ENCODE results near the gene XIST.
A peak's percentile ranks its signal among the peaks of the same experiment; 100 is the strongest.

Gene XIST

DNA sequence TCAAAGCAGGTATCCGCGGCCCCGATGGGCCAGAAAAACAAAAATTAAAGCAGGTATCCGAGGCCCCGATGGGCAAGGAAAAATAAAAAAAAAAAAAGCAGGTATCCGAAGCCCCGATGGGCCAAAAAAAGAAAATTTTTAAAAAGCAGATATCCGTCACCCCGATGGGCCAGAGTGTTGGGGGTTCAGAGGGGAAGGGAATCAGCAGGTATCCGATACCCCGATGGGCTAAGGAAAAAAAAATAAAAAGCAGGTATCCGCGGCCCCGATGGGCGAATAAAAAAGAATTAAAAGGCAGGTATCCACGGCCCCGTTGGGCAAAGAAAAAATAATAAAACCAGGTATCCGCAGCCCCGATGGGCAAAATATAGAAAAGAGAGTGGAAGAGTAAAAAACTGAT is 492 bp downstream of the XIST start:
- H3K9ac ChIP-seq (ENCODE audit: low read length) = no peak overlapping the region
- H3K9me3 ChIP-seq (ENCODE audit: control insufficient read depth, low read depth, low read length) = peaks cover 20% of the 10 kb centered on the region
- H3K4me1 ChIP-seq (ENCODE audit: control insufficient read depth, low read depth, low read length) = peaks cover 17% of the 10 kb centered on the region
- H3K4me3 ChIP-seq (ENCODE audit: low read length) = no peak overlapping the region
- H3K27me3 ChIP-seq (ENCODE audit: control insufficient read depth, insufficient read depth, low read length) = no peaks in the 10 kb centered on the region
- no peak overlapping the region for H3K27ac ChIP-seq (ENCODE audit: low read length)
- no peaks in the 10 kb centered on the region for H3K36me3 ChIP-seq (ENCODE audit: control insufficient read depth, low read depth, low read length)

DNA sequence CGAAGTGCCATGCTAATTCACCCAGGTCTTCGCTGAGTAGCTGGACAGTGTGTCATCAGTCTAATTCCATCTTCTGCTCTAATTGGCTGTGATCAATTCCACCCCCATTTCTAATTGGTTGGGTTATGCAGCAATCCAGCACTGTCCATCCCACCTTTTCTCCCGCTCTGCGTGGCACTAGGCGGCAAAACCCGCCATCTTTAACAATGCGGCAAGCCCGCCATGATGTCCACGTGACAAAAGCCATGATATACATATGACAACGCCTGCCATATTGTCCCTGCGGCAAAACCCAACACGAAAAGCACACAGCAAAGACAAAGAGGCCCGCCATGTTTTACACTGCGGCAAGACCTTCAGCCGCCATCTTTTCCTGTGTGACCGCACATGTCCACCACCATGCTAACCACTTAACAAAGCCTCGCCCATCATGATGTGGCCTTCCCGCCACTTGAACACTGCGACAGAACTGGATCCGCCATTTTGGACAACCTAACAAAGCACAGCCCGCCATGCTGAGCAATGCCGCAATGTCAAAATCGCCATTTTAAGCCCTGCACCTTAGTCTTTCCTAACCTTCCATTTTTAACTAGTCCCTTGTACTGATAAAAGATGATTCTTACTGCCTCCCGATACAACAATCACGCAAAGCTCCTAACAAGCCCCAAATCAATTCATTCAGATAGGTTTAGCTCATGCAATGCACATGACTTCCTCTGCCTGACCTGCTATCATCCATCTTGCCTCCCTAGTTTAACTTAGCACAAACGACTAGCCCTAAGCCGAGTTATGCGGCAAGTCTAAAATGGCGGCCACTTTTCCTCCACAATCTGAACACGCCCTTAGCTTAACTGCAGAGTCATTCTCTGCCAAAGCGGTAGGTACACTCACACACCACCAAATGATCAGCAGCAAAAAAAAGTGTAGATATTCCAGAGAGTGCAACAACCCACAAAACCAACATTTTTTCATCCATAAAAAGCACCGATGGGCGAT is 1.2 kb downstream of the XIST start:
- H3K36me3 ChIP-seq (ENCODE audit: control insufficient read depth, low read depth, low read length) = no peaks in the 10 kb centered on the region
- H3K27ac ChIP-seq (ENCODE audit: low read length) = no peak overlapping the region
- peaks cover 20% of the 10 kb centered on the region for H3K9me3 ChIP-seq (ENCODE audit: control insufficient read depth, low read depth, low read length)
- H3K27me3 ChIP-seq (ENCODE audit: control insufficient read depth, insufficient read depth, low read length) = no peaks in the 10 kb centered on the region
- H3K4me3 ChIP-seq (ENCODE audit: low read length) = no peak overlapping the region
- no peak overlapping the region for H3K9ac ChIP-seq (ENCODE audit: low read length)
- H3K4me1 ChIP-seq (ENCODE audit: control insufficient read depth, low read depth, low read length) = peaks cover 25% of the 10 kb centered on the region

DNA sequence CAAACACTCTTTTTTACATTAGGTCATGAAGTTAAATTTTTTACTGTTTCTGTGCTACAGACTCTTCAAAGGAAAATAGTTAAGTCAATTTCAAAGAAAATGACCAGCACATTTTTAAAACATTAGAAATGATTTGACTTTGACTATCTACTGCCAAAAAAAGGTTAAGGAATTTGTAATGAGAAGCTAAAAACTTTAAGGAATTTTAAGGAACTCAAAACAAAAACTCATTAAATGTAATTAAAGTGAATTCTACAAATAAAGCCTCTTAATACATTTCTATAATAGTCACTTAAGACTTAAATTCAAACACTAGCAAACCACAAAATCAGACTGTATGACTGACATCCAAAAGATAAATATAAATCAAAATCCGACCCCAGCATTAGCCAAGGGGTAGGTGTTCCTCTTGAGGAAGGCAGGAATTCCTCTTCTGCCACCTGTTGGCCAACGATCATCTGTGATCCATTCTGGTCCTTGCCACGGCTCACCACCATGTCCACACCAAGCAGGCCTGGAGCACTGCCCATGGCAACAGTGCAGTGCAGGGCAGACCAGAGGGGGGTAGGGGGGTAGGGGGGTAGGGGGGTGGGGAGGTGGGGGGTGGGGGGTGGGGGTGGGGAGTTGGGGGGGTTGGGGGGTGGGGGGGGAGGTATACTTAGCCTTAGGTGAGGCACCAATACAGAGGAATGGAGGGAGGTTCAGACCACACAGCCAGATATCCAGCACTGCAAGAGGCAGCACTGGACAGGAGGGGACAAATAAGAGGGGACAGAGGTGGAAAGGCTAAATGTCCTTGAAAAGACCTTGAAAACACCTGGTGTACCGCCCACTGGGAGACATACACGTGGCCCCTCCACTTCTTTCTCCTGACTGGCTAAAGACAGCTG is 2.1 kb downstream of the XIST start:
- Histone ChIP-seq H3K9me3 (ENCODE audit: control insufficient read depth, low read depth, low read length) (peaks cover 20% of the 10 kb centered on the region), H3K4me3 (ENCODE audit: low read length) (no peak overlapping the region), H3K4me1 (ENCODE audit: control insufficient read depth, low read depth, low read length) (peaks cover 21% of the 10 kb centered on the region), H3K27ac (ENCODE audit: low read length) (no peak overlapping the region), H3K36me3 (ENCODE audit: control insufficient read depth, low read depth, low read length) (no peaks in the 10 kb centered on the region), H3K27me3 (ENCODE audit: control insufficient read depth, insufficient read depth, low read length) (no peaks in the 10 kb centered on the region), H3K9ac (ENCODE audit: low read length) (no peak overlapping the region)

DNA sequence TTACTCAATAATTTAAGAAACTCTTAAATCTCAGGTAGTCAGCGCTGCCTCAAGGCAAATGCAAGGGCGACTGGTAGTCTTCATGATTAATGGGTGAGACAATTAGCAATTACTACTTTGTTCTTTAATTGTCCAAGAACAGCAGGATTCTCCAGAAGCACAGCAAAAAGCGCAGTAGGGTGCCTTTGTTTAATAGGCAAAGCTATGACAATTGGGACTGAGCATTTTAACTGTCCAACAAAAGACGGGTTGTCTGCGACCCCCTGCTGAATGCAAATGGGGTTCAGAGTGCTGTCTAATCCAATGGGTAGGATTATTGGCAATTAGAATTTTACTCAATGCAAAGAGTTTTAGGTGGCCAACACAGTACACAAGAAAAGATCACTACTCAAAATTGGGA is 3.4 kb downstream of the XIST start:
- no peaks in the 10 kb centered on the region for H3K27me3 ChIP-seq (ENCODE audit: control insufficient read depth, insufficient read depth, low read length)

GRCh38 chrX:73847991-73848390 is 4.5 kb downstream of the XIST start:
- Histone ChIP-seq H3K4me1 (ENCODE audit: control insufficient read depth, low read depth, low read length) (peaks cover 15% of the 10 kb centered on the region), H3K9me3 (ENCODE audit: control insufficient read depth, low read depth, low read length) (peaks cover 20% of the 10 kb centered on the region), H3K36me3 (ENCODE audit: control insufficient read depth, low read depth, low read length) (no peaks in the 10 kb centered on the region), H3K27me3 (ENCODE audit: control insufficient read depth, insufficient read depth, low read length) (no peaks in the 10 kb centered on the region), H3K4me3 (ENCODE audit: low read length) (no peak overlapping the region), H3K9ac (ENCODE audit: low read length) (no peak overlapping the region), H3K27ac (ENCODE audit: low read length) (no peak overlapping the region)

More for the DNA sequence above, 3.4 kb downstream of the XIST start:
- H3K4me3 ChIP-seq (ENCODE audit: low read length) = no peak overlapping the region
- peaks cover 20% of the 10 kb centered on the region for H3K9me3 ChIP-seq (ENCODE audit: control insufficient read depth, low read depth, low read length)
- no peaks in the 10 kb centered on the region for H3K36me3 ChIP-seq (ENCODE audit: control insufficient read depth, low read depth, low read length)
- H3K9ac ChIP-seq (ENCODE audit: low read length) = no peak overlapping the region
- peak overlapping the region; percentile 11 for H3K27ac ChIP-seq (ENCODE audit: low read length)
- H3K4me1 ChIP-seq (ENCODE audit: control insufficient read depth, low read depth, low read length) = peaks cover 21% of the 10 kb centered on the region

DNA sequence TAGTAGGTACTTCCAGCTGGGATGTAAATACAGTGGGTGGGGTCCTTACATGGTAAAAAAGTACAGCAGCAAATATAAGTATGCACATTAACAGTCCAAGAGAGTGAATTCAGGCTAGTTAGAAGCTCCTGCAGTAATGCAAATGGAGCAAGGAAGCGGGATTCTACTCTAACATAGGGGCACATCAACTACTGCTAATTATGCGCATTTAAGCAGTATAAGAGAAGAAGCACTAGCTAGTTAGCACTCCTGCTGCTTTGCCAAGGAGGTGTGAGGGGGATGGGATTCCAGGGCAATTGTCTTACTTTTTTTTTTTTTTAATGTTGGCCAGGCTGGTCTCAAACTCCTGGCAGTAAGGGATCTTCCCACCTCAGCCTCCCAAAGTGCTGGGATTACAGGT is 5.4 kb downstream of the XIST start:
- Histone ChIP-seq H3K9ac (ENCODE audit: low read length) (no peak overlapping the region), H3K4me3 (ENCODE audit: low read length) (no peak overlapping the region), H3K27ac (ENCODE audit: low read length) (no peak overlapping the region), H3K36me3 (ENCODE audit: control insufficient read depth, low read depth, low read length) (no peaks in the 10 kb centered on the region), H3K4me1 (ENCODE audit: control insufficient read depth, low read depth, low read length) (peaks cover 15% of the 10 kb centered on the region), H3K27me3 (ENCODE audit: control insufficient read depth, insufficient read depth, low read length) (no peaks in the 10 kb centered on the region), H3K9me3 (ENCODE audit: control insufficient read depth, low read depth, low read length) (peaks cover 20% of the 10 kb centered on the region)

DNA sequence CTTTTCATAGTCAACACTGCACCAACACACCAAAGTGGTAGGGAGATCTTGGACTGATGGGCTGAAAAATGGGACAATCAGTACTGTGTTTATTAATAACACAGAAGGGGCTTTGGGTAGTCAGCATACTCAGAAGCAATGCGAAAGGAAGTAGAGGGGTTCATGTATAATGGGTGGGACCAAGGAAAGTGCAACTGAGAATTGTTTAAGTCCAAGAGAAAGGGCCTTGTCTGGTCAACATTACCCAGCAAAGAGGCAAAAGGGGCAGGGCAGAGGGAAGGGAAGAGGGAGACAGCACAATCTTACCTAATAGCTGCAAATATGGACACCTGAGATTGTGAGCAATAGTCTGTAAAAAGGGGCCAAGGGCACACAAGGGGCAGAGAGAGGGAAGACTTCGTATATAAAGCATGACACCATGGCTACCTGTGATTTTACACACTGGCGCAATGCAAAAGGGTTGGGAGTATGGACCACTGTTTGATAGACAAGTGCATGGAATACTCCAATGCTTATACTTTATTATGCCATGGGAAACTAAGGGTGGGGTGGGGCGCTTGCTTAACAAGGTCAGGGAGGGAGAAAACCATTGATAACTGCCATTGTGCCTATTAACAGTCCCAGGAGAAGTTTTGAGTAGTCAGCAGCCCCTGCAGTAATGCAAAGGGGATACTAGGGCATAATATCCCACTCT is 9.8 kb downstream of the XIST start:
- no peaks in the 10 kb centered on the region for H3K27me3 ChIP-seq (ENCODE audit: control insufficient read depth, insufficient read depth, low read length)
- no peak overlapping the region for H3K27ac ChIP-seq (ENCODE audit: low read length)
- no peak overlapping the region for H3K9ac ChIP-seq (ENCODE audit: low read length)
- peaks cover 3% of the 10 kb centered on the region for H3K9me3 ChIP-seq (ENCODE audit: control insufficient read depth, low read depth, low read length)
- no peak overlapping the region for H3K4me3 ChIP-seq (ENCODE audit: low read length)
- peaks cover 10% of the 10 kb centered on the region for H3K4me1 ChIP-seq (ENCODE audit: control insufficient read depth, low read depth, low read length)
- no peaks in the 10 kb centered on the region for H3K36me3 ChIP-seq (ENCODE audit: control insufficient read depth, low read depth, low read length)

DNA sequence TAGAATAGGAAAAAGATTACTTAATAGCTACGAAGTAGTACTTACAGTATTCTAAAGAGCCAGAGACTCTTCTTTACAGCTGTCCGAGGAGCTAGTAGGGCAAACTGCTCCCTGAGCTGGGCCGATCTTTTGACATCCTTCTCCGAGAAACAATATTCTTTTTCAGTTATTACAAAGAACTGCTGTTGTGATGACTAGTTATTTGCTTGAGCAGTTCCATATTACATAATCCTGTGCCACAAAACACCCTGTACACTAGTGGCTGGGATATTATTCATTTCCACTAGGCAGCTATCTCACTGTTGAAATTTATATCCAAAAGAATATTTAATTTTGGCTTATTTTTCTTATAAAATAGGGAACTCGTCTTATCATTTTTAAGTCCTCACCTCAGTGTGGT is 11.2 kb downstream of the XIST start:
- Histone ChIP-seq H3K4me3 (ENCODE audit: low read length) (no peak overlapping the region), H3K27ac (ENCODE audit: low read length) (no peak overlapping the region), H3K4me1 (ENCODE audit: control insufficient read depth, low read depth, low read length) (peaks cover 3% of the 10 kb centered on the region), H3K9ac (ENCODE audit: low read length) (no peak overlapping the region), H3K9me3 (ENCODE audit: control insufficient read depth, low read depth, low read length) (no peaks in the 10 kb centered on the region), H3K36me3 (ENCODE audit: control insufficient read depth, low read depth, low read length) (no peaks in the 10 kb centered on the region), H3K27me3 (ENCODE audit: control insufficient read depth, insufficient read depth, low read length) (no peaks in the 10 kb centered on the region)

DNA sequence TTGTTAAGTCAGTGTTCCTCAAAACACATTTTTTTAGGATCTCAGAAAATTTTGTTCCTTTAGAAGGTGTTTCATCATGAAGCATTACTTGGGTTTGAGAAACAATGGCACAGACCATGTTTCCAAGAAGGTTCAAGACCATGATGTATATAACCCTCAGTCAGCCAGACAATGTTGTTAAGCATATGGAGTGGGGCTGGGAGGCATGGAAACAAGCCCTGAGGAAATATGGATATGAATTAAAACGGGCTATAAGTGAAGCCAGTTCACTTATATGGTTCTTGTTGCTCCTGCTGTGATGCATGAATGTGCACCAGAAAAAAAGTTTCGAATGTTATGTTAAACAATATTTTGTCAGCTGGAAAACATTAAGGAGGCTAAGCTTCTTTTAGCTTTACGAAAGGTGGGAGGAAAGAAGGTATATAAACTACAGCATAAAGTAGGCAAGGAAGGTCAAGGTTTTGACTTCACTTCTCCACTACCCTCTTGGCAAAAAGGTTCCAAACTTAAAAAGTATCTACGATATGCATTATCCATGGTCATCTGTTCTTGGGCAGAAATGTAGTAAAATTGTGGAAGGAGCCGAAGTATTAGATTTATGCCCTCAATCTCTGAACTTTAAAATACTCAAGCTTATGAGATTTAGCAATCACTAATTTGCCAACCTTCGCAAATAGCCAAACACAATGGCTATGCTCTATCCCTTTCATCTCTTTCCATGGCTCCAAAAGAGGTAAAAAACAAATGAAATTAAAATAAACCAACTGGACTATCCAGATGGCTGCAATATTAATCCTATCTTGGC is 12.2 kb downstream of the XIST start:
- Histone ChIP-seq H3K27me3 (ENCODE audit: control insufficient read depth, insufficient read depth, low read length) (no peaks in the 10 kb centered on the region), H3K4me3 (ENCODE audit: low read length) (no peak overlapping the region), H3K9me3 (ENCODE audit: control insufficient read depth, low read depth, low read length) (no peaks in the 10 kb centered on the region), H3K9ac (ENCODE audit: low read length) (no peak overlapping the region), H3K4me1 (ENCODE audit: control insufficient read depth, low read depth, low read length) (no peaks in the 10 kb centered on the region), H3K36me3 (ENCODE audit: control insufficient read depth, low read depth, low read length) (no peaks in the 10 kb centered on the region), H3K27ac (ENCODE audit: low read length) (no peak overlapping the region)

- Histone ChIP-seq H3K27me3 (ENCODE audit: control insufficient read depth, insufficient read depth, low read length) (no peaks in the 10 kb centered on the region), H3K9ac (ENCODE audit: low read length) (no peak overlapping the region), H3K4me3 (ENCODE audit: low read length) (no peak overlapping the region), H3K36me3 (ENCODE audit: control insufficient read depth, low read depth, low read length) (no peaks in the 10 kb centered on the region), H3K4me1 (ENCODE audit: control insufficient read depth, low read depth, low read length) (no peaks in the 10 kb centered on the region), H3K9me3 (ENCODE audit: control insufficient read depth, low read depth, low read length) (no peaks in the 10 kb centered on the region), H3K27ac (ENCODE audit: low read length) (no peak overlapping the region)
These were observed 13.4 kb downstream of the XIST start for GRCh38 chrX:73839152-73839551.

All from iPS-18a (cell line).